Kasumi-1 (cell line): ENCODE results near the gene TRPM3.
"Not testable (repeated sequence)": the region's sequence is repeated elsewhere in the genome, so short reads cannot be mapped to it uniquely, and the experiment has no call there.

Experiments used
- DNase-seq, 2 experiments: peaks; one replicate each; lab custom pipeline; 2025; lab: John Stamatoyannopoulos, UW

TRPM3 gene

DNA sequence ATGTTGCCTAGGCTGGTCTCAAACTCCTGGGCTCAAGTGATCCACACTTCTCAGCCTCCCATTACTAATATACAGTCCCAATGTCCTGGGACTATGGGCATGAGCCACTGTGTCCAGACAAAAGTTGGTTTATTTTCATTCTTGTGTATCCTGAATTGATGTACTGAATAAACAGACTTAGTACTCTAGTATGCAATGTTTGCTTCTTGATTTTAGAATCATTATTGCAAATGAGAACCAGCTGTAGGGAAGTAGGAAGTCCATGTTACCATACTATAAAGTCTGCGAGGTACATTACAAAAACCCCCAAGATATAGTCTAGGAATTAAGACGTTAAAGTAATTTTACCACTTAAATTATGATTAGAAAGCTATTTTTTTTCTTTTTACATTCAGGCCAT is 372.4 kb downstream of the TRPM3 start:
- no peak for DNase-seq

DNA sequence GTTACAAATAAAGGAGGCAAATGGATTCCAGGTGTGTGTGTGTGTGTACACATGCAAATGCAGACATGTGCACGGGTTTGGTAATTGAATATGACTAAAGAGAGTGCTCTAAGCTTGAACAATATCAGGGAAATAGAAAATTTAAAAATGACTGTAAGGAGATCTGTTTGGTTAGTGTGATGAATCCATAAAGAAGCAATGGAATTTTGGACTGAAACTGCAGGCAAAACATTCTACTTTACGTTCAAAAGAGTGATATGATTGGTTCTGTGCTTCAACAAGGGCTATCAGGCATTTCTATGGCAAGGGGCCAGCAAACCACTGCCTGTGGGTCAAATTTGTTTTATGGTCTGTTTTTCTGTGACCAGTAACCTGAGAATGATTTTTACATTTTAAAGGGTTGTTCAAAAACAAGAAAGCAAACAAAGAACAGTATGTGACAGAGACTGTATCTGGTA is 374.1 kb downstream of the TRPM3 start:
- DNase-seq = no peak

DNA sequence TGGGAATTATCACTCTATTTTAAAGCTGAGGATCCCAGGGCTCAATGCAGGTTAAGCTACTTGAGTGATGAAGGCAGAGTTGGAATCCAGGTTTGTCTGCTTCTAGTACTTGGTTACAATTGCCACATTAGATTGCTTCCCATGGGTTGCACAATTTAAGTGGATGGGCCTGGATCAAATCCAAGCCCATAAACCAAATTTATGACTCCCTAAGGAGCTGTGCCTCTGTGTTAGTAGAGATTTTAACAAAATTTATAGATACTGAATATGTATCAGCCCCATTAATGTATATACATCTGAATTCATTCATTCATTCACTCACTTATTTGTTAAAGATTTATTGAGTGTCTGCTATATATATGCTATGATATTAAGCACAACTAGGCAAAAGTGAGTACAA is 374.7 kb downstream of the TRPM3 start:
- DNase-seq = no peak

DNA sequence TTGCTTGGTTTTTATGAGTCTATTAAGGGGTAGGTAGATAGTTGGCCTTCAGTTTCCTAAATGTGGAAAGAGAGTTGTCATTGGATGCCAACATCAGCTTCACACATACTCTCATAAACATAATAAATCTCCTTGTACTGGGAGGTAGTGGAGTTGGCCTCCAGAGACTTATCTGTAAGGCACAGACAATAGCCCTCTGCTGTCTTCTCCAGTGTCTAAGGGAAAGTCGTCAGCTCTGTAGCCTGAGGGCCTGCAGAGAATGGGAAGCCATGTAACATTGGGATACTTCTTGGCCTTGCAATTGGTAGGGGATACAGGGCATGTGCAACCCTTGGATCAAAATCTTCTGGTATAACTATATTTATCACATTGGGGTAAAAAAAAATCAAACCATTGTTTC is 375.1 kb downstream of the TRPM3 start:
- DNase-seq = no peak

DNA sequence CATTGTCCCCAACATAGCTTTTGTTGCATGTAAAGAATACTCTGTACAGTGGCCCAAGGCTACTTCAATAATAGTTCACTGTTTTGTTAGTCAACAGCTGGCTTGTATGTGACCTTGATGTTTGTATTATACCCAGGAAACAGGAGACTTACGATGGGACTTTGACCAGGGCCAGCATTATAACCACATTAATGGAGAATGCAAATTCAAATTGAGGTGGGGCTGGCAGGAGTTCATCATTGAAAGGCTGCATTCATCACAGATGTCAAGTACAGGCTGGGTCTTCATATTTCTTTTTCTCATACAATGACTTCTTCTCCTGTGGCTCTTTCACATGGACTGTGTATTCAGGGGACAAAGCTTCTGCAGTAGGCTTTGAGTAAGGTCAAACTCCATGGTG is 396.6 kb downstream of the TRPM3 start:
- not testable (repeated sequence) for DNase-seq

DNA sequence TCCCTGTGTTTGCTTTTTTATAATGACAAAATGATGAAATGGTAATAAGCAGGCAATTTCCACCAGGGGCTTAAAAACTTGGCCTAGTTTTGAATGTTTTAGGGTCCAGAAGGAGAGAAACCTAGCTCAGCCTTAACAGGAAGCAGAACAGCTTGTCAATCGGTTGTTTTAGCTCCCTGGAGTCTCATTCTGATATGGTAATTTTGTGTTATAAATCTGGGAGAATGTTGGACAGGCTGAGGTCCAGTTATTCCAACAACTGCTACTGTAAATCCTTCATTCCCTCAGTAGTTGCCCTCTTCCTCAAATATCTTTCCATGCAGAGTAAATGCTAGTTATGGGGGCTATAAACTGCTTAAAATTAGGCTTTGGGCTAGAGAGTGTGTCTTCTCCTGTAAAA is 397.4 kb downstream of the TRPM3 start:
- DNase-seq = not testable (repeated sequence)

DNA sequence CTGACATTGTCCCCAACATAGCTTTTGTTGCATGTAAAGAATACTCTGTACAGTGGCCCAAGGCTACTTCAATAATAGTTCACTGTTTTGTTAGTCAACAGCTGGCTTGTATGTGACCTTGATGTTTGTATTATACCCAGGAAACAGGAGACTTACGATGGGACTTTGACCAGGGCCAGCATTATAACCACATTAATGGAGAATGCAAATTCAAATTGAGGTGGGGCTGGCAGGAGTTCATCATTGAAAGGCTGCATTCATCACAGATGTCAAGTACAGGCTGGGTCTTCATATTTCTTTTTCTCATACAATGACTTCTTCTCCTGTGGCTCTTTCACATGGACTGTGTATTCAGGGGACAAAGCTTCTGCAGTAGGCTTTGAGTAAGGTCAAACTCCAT is 414.6 kb downstream of the TRPM3 start:
- DNase-seq = not testable (repeated sequence)

DNA sequence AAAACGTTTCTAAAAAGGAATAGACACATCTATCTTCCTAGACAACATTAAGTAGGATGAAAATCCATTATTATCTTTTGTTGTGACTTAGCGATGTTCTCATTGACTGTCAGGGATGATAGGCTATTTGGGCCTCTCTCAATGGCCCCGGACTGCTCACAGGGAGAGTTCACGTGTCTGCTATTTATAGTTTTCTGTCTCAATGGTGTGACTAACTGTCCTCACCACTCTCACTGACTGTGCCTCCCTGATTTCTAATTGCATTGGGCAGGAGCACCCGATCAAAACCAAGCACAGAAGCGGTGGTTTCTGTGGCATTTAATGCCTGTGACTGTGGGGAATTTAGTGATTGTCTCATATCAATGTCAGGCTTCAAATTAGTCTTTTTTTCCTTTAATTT is 420.3 kb downstream of the TRPM3 start:
- DNase-seq = no peak

DNA sequence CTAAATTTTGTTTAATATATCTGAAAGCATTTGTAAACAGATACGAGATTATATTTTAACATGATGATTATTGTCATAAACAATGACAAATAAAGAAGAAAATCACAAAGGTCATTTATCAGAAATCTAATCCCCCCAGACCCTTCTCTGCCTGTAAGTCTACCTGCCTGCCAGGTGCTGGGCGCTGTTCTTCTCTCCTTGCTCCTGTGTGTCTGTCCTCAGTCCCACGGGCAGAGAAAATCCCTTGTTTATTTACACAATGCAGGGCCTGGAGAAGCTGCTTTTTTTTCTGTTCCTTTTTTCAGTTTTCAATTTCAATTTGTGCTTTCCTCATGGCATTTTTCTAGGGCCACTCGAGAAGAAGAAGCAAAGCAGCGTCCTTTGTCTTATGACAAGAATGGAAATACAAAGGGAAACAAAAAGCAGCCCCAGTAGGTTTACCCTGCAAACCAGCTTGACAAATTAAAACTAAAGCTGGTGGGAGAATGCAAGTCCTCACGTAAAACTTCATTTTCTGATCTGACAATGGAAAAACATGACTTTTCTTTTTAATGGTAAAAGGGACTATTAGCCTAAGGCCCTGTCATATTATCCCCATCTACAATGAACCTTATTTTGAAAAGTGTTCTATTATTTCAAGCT is 424.6 kb downstream of the TRPM3 start:
- no peak for DNase-seq

DNA sequence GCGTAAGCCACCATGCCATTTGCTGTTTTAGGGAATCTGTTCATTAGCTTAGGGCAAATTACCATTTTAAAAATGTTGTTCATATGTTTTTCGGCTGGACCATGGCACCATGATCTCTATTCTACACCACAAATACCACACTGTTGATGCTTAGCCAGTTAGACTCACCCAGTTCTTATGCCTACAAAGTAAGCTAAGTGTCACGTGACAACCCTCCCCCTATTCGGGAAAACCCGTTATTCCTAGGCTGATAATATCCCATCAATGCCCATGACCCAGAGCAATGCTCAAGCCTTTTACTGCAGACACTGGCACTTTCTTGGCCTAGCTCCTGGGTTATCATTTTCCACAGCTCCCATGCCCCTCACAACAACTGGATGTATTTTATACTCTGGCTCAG is 426.7 kb downstream of the TRPM3 start:
- no peak for DNase-seq

DNA sequence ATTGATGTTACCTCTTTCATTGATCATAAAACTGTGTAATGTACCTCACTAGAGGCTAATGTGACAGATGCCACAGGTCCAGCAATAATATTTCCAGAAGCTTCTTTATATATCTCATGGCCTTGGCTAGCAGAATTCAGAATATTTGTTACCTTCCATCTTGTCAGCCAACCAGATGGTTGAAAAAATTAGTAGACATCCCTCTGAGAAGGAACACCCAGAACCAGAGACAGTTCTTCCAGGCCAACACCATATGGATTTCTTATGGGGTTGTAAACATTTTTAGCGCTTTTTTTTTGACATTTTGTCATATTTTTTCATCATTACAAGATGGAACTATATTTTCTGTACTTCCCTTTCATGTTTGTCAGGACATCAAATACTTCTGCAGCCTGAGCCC is 428.2 kb downstream of the TRPM3 start:
- DNase-seq = no peak

DNA sequence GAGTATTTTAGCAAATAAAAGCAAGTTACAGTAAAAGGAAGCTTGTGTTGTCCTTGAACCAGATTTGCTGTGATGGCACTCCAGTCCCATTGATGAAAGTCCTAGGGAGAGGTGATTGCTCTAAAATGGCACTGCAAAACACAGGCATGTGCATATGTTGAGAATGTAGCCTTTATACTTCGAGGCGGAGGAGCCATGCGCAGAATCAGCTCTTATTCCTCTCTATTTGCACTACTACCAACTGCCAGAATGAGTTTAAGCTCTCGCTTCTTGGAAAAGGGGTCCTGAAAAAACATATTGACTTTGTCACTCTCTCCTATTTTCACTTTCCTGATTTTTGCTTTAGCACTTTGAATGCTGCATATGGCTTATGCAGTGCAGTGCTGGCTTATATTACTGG is 429.0 kb downstream of the TRPM3 start:
- DNase-seq = no peak

DNA sequence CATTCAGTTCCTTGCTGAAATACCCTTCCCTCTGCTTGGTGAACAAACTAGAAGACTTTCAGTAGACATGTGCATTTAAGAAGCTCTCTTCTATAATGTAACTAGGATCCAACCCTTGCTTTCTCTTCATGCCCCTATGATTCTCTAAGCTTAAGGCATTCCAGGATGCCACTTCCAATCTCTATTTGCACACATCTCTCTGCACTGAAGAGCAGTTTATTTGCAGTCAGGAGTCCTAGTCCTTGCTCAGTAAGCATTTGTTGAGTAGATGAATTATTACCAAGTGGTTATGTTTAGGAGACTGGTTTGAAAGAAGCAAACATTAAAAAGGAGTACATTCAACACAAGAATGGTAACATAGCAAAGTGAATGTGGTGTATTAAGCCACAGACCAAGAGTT is 432.7 kb downstream of the TRPM3 start:
- no peak for DNase-seq

DNA sequence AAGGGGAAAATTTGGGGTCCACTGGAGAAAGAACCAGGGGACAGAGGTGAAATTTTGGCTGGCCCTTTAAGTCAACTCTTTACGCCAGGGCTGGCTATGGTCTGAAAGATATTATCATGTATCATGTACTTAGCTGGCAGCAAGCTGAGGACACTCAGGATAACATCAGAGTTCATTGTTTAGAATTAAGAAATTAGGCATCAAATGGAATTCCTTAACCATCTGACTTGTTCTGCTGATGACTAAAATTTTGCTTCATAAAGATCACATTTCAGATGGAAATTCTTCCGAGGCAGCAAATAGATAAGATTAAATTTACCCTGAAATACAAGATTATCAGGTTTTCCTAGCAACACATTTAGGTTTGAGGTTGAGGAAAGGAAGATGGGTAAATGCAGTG is 437.6 kb downstream of the TRPM3 start:
- DNase-seq = no peak

DNA sequence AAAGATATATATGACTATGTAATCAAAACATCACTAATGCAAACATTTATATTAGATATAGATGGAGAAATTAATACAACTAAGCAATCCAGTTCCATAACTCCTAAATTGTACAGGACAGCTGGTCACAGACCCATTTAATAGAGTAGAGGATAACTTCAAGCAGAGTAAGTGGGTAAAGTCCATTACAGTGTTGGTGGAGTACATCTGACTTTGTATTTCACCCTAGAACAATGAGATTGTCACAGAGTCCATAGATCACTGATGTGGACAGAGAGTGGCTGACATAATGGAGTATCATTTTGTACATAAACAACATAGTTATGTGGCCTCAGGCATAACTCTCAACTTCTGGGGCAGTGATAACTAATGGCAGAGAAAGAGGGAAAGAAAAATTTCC is 439.1 kb downstream of the TRPM3 start:
- no peak for DNase-seq

DNA sequence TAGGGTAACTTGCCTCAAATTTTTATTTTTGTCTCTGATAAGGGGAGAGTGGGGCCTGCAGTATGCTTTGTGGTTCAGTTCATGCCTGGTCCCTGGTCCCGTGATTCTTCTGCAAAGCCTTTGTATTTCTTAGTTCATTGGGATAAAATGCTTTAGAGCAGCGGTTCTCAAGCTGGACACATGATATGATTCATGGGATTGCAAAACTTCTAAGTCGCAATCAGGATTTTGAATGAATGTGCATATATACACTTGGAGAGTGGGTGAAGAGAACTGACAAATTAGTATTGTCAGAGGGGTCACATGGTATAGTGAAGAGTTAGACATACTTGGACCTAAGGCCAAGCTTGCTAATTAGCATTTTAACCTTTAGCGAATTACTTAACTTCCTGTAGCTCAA is 441.6 kb downstream of the TRPM3 start:
- DNase-seq = no peak

DNA sequence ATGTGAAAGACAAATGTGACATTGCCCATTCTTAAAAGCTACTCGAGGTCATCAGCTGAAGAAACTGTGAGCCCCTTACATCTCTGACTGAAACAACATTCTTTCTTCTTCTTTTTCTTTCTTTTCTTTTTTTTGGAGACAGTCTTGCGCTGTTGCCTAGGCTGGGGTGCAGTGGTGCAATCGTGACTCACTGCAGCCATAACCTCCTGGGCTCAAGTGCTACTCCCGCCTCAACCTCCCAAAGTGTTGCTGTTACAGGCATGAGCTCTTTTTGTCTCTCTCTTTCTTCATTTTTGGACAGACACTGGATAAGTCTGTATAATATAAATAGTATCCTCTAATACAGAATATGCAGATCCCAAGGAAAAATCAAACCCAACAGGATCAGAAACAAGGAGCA is 443.3 kb downstream of the TRPM3 start:
- DNase-seq = no peak

DNA sequence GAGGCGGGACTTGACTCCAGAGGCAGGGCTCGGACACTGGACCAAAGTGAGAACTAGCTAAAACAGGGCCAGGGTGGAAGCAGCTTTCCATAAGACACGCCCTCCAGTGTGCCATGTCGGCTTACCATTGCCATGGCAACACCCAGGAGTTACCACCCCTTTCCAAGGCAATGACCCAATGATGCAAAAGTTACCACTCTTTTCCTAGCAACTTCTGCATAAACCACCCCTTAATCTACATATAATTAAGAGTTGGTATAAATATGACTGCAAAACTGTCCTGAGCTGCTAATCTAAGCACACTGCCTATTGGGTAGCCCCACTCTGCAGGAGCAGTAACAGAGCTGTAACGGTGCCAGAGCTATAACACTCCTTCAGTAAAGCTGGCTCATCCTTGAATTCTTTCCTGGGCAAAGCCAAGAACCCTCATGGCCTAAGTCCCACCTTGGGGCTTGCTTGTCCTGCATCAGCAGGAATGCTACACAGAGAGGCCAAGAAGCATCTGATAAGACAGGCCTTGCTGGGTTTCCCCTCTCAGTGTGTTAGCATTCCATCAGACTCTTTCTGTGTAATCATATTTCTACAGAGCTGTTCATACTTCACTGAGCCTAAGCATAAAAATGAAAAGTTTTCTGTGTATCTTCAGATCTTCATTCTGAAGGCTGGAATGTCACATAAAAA is 444.2 kb downstream of the TRPM3 start:
- DNase-seq = no peak

DNA sequence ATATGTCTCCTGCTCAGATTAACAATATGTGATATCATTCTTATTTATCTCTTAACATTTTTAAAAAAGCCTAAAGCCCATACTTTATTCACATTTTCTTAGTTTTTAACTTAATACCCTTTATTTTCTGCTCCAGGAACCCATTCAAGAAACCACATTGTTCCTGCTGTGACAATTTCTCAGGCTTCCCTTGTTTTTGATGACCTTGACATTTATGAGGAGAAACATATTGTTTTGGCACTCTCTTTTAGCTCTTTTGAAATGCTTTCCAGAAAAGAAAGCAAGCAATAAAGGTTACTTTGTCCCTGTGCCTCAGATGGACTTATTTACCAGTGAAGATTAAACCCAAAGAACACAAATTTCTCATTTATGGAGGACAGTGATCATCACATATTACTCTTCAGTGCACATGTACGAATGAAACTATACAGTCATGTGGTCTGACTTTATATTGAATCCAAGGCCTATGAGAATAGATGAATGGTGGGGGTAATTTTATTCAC is 445.5 kb downstream of the TRPM3 start:
- no peak for DNase-seq

DNA sequence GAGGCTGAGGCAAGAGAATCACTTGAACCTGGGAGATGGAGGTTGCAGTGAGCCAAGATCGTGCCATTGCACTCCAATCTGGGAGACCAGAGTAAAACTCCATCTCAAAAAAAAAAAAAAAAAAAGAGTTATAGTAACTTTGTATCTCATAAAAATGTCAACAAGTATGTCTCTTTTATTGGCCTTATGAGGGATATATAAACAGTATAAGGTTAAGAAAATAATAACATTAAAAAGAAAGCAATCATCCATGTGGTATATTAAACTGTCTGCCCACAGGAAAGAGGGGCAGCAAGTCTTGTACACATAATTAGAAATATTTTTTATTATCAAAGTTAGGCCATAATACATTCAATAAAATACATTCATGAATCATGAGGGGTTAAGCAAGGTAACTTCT is 447.6 kb downstream of the TRPM3 start:
- no peak for DNase-seq

DNA sequence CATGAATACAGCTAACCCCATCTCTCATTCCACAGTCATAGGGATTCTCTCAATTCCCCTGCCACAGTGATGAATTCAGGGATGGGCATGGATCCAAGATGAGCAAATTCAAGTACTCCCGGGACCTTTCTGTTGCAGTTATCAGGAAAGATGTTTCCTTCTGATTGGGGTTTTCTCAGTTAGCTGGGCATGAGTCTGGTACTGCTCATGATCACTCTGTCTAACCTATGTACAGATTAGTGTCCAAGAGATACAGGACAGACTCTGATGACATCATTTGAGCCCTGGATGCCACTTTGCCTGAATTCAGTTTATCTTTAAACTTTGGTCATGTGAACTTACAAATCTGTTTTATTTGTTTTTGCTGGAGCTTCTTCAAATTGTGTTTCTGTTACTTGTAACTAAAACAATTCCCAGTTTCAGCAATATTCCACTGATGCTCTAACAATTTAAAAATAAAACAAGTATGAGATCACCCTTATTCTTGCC is 449.2 kb downstream of the TRPM3 start:
- no peak for DNase-seq

DNA sequence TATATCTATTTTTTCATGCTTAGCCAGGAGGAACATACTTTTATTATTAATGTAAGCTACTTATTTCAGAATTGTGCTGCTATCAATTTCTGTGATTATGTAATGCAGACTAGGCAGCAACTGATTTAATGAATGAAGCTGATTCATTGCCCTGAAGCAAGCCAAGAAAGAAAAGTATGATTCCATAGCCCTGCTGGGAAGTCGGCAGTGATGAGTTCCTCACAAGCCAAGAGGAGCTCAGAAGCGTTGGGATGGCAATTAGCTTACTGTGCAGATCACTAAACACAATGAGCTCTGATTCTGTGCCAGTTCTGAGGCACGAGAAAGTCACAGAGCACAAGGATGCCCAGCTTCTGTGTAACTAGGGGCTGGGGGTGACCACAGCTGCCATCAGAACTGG is 452.7 kb downstream of the TRPM3 start:
- no peak for DNase-seq

DNA sequence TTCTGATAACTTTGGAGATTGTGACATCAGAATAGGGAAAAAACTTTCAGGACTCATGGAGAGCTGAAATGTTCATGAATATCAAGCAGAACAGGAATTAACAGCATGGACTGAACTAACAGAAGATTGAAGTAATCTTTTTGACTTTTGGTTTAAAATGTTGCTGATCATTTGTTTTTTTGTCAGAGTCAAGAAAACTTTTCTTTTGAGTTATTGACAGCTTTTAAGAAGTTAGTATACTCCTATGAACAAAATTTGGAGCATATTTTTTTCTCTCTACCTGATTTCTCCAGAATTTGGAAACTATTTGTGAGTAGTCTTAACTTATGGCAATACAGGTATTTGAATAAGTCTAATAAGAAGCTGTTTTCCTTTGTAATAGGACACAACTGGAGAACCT is 462.7 kb downstream of the TRPM3 start:
- DNase-seq = no peak

DNA sequence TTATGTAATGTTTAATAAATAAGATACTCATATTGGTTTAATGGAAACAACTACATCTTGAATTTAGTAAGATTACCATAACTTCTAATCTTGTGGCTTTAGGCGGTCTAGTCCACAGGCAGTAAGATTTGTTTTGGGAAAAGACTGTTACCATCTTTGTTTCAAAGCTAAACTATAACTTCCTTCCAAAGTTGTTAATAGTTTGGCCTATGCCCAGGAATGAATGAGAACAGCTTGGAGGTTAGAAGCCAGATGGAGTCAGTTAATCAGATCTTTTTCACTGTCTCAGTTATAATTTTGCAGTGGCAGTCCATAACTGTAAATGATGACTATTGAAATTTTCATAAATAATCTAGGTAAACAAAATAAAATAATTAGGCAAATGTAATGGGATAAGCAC is 465.1 kb downstream of the TRPM3 start:
- DNase-seq = no peak
